T-cell (primary cell): Measurements from ENCODE around the gene FRMD1. TPM values are rescaled to one million over a fixed set of nuclear protein-coding genes. Genes with fewer than 3 reads are reported as not detected.

Experiments used
- ATAC-seq, 4 experiments: fragments of 200-7000 bp in 3 of 4; fragments of 150-1000 bp in 1 of 4; cut with Tn5 transposase; replicated peaks in 1 of 4; 1 replicate in 3 of 4; 2 replicates in 1 of 4; pipeline ENCODE4 v1.10.0; 2021; ENCODE audit warnings: moderate library complexity in 3 of 4, mild to moderate bottlenecking in 2 of 4, moderate number of reproducible peaks in 1 of 4
- CTCF ChIA-PET, 2 donors: fragments of 300-600 bp; sonication (Branson Sonifier 250); formaldehyde crosslinking; loops; one replicate each; lab custom pipeline; 2022; ENCODE audit warnings: antibody characterized with exemption in 2 of 2; lab: Charles Lee
- POLR2A ChIA-PET, 2 donors: fragments of 300-600 bp; sonication (Branson Sonifier 250); formaldehyde crosslinking; loops; one replicate each; lab custom pipeline; 2022; ENCODE audit warnings: antibody characterized with exemption in 2 of 2; lab: Charles Lee
- DNase-seq, 35 experiments: peaks; one replicate each; pipeline versions ENCODE4 v3.0.0 to v3.0.0-alpha.2; 2013 to 2023
- H3K27ac ChIP-seq: one replicate; pipeline ENCODE4 v1.5.1; 2013; ENCODE audit warnings: low read length
- H3K27me3 ChIP-seq, 2 experiments: replicated peaks in 1 of 2; 1 replicate in 1 of 2; 2 replicates in 1 of 2; pipeline versions ENCODE4 v1.6.1 to v1.7.0; 2013; ENCODE audit warnings: low read length in 1 of 2, mixed read lengths in 1 of 2; ENCODE audit not compliant: control insufficient read depth in 2 of 2, insufficient read depth in 2 of 2; ENCODE audit errors: extremely low read depth in 1 of 2
- H3K36me3 ChIP-seq, 2 donors: 1 replicate in 1 of 2; 2 replicates in 1 of 2; pipeline versions ENCODE4 v1.6.1 to v1.7.0; 2013; ENCODE audit warnings: low read length in 1 of 2; ENCODE audit not compliant: control insufficient read depth in 2 of 2, insufficient read depth in 1 of 2; ENCODE audit errors: extremely low read depth in 1 of 2
- H3K4me1 ChIP-seq, 2 experiments: 1 replicate in 1 of 2; 2 replicates in 1 of 2; pipeline versions ENCODE4 v1.6.1 to v1.7.0; 2013; ENCODE audit warnings: low read length in 2 of 2, mixed read lengths in 1 of 2; ENCODE audit not compliant: insufficient read depth in 2 of 2, control insufficient read depth in 1 of 2; ENCODE audit errors: extremely low read depth in 1 of 2
- H3K4me3 ChIP-seq, 2 donors: 1 replicate in 1 of 2; 2 replicates in 1 of 2; pipeline versions ENCODE4 v1.5.1 to v1.7.0; 2013; ENCODE audit warnings: mild to moderate bottlenecking in 2 of 2, low read length in 1 of 2, moderate library complexity in 1 of 2; ENCODE audit not compliant: control insufficient read depth in 1 of 2; ENCODE audit errors: extremely low read depth in 1 of 2
- H3K9me3 ChIP-seq: 2 replicates; pipeline ENCODE4 v1.7.0; 2013
- H3K27ac Mint-ChIP-seq, 2 donors: one replicate each; pipeline ENCODE4 v1.8.0; 2020 to 2021; ENCODE audit warnings: mild to moderate bottlenecking in 2 of 2, mixed read lengths in 2 of 2
- H3K27me3 Mint-ChIP-seq, 2 donors: one replicate each; pipeline ENCODE4 v1.8.0; 2021 to 2022; ENCODE audit warnings: mixed read lengths in 2 of 2
- H3K36me3 Mint-ChIP-seq: one replicate; pipeline ENCODE4 v1.8.0; 2021; ENCODE audit warnings: mixed read lengths
- H3K4me1 Mint-ChIP-seq, 3 donors: one replicate each; pipeline ENCODE4 v1.8.0; 2020 to 2022; ENCODE audit warnings: mixed read lengths in 3 of 3, mild to moderate bottlenecking in 1 of 3
- H3K4me3 Mint-ChIP-seq, 3 donors: one replicate each; pipeline ENCODE4 v1.8.0; 2020 to 2022; ENCODE audit warnings: mild to moderate bottlenecking in 3 of 3, mixed read lengths in 3 of 3, moderate library complexity in 3 of 3
- H3K9me3 Mint-ChIP-seq, 3 donors: one replicate each; pipeline ENCODE4 v1.8.0; 2020 to 2022; ENCODE audit warnings: mixed read lengths in 3 of 3
- WGBS: methylation state at CpG from one replicate; pipeline ENCODE4 v1.1.5; 2013; ENCODE audit warnings: missing lambda C conversion rate; ENCODE audit not compliant: insufficient coverage; 5-methylcytosine and 5-hydroxymethylcytosine counted together
- total RNA-seq, 35 experiments: library from RNA in 6 of 35; stranded (reverse) in 6 of 35; fragments of 120-200 nt in 1 of 35; gene quantifications; one replicate each; pipeline versions ENCODE4 v1.2.1 to v1.2.4 and lab custom pipeline; 2013 to 2026

FRMD1 gene
- total RNA-seq, 5 donors from 2014 or later (not counting 1 experiment from before 2014, with no cell fraction given), result not detected

DNA sequence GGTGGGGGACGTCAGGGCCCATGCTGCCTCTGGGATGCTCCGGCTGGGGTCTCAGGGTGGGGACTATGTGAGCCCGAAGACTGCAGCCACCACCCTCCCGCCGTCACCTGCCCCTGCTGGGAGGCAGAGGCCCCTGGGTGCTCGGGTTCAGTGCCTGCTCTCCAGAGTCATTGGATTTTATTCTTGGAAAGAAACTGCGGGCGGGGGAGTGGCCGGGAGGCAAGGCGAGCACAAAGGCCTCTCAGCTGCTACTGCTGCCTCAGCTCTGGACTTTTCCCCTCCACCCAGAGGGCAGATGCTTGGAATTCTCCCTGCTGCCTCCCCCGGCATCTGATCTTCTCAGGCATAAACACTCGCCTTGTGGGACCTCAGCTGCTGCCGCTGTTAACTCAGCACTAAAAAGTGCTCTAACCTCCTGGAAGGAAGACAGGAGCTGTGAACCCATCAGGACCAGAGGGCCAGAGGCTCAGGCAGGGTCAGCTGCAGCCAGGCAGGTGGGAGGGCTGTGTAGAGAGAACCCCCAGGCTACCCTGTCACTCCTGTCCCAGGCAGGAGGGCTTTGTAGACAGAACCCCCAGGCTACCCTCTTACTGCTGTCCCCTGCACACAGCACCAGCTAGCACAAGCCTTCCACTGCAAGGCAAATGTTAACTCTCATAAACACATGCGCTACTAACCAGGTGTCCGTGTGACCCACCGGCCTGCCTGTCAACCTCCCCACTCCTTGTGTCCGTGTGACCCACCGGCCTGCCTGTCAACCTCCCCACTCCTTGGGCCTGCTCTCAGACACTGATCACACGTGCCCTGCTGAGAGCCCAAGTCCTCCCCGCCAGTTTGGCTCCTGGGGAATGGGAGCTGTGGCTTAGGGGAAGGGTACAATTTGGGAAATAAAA, 9.4 kb upstream of the FRMD1 start:
- ATAC-seq (no peak), DNase-seq (no peak)
- Mint-ChIP-seq H3K36me3 (no peaks in the 10 kb centered on the region), H3K27ac (no peak overlapping the region), H3K9me3 (peaks cover 0 to 7% (median 2%) of the 10 kb centered on the region in 3 donors), H3K4me3 (no peak overlapping the region), H3K27me3 (no peaks in the 10 kb centered on the region), H3K4me1 (no peaks in the 10 kb centered on the region)
- CTCF ChIA-PET, result no interaction called here
- Histone ChIP-seq H3K36me3 (no peaks in the 10 kb centered on the region), H3K9me3 (no peaks in the 10 kb centered on the region), H3K4me3 (no peak overlapping the region), H3K27ac (no peak overlapping the region), H3K4me1 (no peaks in the 10 kb centered on the region), H3K27me3 (peaks cover 0 to 20% of the 10 kb centered on the region in 2 experiments)
- POLR2A ChIA-PET, result no interaction called here
- 75% methylated on average over 18 of the region's 20 CpGs for WGBS

DNA sequence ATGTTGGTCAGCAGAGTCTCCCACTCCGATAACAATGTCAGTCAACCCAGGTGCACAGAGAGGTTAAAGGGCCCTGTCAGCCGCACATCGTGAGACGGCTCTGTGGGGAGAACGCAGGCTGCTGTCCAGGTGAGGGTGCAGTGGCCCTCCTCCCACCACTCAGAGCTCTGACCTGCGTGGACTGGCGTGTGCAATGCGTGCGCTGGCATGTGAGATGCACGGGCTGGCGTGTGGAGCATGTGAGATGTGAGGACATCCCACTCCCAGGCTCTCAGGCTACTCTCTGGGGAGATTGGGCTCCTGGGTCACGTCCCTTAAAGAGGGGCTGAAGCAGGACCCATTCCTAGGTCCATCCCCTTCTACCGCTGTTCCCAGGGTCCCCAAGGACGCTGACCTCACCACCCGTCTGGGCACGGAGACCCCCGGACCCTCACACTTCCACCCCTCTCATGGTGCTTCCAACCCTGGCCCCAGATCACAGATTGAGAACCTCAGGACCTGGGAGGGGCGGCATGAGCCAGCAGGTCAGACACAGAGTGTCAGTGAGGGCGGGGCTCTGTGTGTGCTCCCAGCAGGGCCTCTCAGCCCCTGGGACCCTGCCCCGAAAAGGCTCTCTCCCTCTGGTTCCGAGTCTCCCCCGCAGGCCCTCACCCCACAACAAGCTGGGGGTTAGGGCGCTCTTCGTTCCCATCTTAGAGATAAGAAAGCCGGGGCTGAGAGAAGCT, 8.6 kb upstream of the FRMD1 start:
- no peaks in the 10 kb centered on the region for H3K27me3 Mint-ChIP-seq
- 78% methylated on average over 14 of the region's 25 CpGs for WGBS
- no peak overlapping the region for H3K4me3 Mint-ChIP-seq
- ATAC-seq (no peak), DNase-seq (no peak)
- ChIA-PET POLR2A (no interaction called here), CTCF (no interaction called here)
- Histone ChIP-seq H3K36me3 (no peaks in the 10 kb centered on the region), H3K27me3 (peaks cover 0 to 22% of the 10 kb centered on the region in 2 experiments), H3K4me1 (no peaks in the 10 kb centered on the region), H3K27ac (no peak overlapping the region), H3K4me3 (no peak overlapping the region), H3K9me3 (no peaks in the 10 kb centered on the region)
- H3K9me3 Mint-ChIP-seq, result peaks cover 0 to 4% (median 0%) of the 10 kb centered on the region in 3 donors
- no peak overlapping the region for H3K27ac Mint-ChIP-seq
- no peaks in the 10 kb centered on the region for H3K4me1 Mint-ChIP-seq
- H3K36me3 Mint-ChIP-seq, result no peaks in the 10 kb centered on the region

DNA sequence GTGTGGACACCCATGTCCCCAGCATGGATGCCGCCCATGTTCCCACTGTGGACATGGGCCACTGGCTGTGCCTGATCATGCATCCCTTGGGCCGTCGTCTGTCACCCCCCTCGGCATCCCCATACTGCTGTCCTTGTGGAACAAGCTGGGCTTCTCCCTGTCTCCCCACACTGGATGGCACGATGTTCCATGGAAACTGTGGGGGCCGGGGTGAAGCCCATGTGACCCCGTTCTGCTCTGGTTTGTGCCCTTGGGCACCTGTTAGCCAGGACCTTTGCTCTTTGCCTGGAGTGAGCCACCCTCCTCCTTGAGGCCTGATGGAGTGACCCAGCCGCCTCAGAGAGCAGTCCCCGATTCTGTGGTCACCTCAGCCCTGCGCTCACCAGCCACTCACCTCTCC, 7.6 kb upstream of the FRMD1 start:
- POLR2A ChIA-PET, result no interaction called here

DNA sequence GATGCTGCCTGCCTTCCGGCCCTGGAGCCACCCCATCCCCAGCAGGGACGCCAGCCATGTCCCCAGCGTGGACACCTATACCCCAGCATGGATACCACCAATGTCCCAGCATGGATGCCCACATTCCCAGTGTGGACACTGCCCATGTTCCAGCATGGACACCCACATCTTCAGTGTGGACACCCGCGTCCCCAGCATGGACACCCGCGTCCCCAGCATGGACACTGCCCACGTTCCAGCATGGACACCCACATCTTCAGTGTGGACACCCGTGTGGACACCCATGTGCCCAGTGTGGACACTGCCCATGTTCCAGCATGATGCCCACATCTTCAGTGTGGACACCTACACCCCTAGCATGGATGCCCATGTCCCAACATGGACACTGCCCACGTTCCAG, 7.1 kb upstream of the FRMD1 start:
- Mint-ChIP-seq H3K27ac (no peak overlapping the region), H3K9me3 (no peaks in the 10 kb centered on the region), H3K27me3 (no peaks in the 10 kb centered on the region), H3K4me1 (no peaks in the 10 kb centered on the region), H3K4me3 (no peak overlapping the region), H3K36me3 (no peaks in the 10 kb centered on the region)
- no peak overlapping the region for H3K4me3 ChIP-seq
- no peak for ATAC-seq
- H3K9me3 ChIP-seq, result no peaks in the 10 kb centered on the region
- WGBS, result 90% methylated on average over 10 of the region's 10 CpGs
- no peaks in the 10 kb centered on the region for H3K36me3 ChIP-seq
- ChIA-PET POLR2A (no interaction called here), CTCF (no interaction called here)
- no peak overlapping the region for H3K27ac ChIP-seq
- no peaks in the 10 kb centered on the region for H3K4me1 ChIP-seq
- DNase-seq, result no peak
- H3K27me3 ChIP-seq, result peaks cover 0 to 15% of the 10 kb centered on the region in 2 experiments

More for the DNA sequence above, 7.6 kb upstream of the FRMD1 start:
- Histone ChIP-seq H3K4me1 (no peaks in the 10 kb centered on the region), H3K36me3 (no peaks in the 10 kb centered on the region), H3K27ac (no peak overlapping the region), H3K27me3 (peaks cover 0 to 15% of the 10 kb centered on the region in 2 experiments), H3K4me3 (no peak overlapping the region), H3K9me3 (no peaks in the 10 kb centered on the region)
- DNase-seq (no peak), ATAC-seq (no peak)
- CTCF ChIA-PET, result no interaction called here
- H3K27me3 Mint-ChIP-seq, result no peaks in the 10 kb centered on the region
- H3K27ac Mint-ChIP-seq, result no peak overlapping the region
- H3K4me1 Mint-ChIP-seq, result no peaks in the 10 kb centered on the region
- WGBS, result 84% methylated on average over 9 of the region's 10 CpGs
- no peaks in the 10 kb centered on the region for H3K9me3 Mint-ChIP-seq
- no peaks in the 10 kb centered on the region for H3K36me3 Mint-ChIP-seq
- no peak overlapping the region for H3K4me3 Mint-ChIP-seq

DNA sequence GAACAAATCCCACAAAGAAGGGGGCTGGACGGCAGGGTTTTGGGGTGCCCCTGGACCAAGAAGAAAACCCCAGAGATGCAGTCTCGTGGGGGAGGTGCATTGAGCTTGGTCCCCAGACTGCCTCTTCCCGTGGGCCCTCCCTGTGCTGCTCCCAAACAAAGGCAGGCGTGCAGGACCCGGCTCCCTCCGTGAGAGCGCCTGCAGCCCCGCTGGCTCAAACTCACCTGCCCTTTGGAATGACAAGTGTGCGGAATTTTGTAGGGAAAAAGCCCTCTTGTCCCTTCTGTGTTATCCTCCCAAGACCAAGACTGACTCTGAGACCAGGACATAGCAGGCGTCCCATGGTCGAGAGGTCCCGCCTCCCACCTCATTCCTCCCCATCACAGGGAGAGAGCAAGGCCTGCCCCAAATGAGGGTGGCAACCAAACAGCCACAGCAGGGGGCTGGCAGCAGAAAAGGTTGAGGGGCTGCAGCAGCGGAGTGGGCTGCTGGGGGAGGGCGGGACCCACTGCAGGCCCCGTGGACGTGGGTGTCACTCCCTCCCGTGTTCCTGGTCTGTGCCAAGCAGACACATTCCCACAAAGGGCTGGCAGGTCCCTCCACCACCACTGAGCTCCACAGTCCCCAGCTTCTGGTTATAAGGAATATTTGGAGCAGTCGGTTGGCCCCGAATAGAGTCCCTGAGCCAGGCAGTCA, 5.6 kb upstream of the FRMD1 start:
- H3K27ac ChIP-seq, result no peak overlapping the region
- no peaks in the 10 kb centered on the region for H3K9me3 Mint-ChIP-seq
- no peak overlapping the region for H3K4me3 Mint-ChIP-seq
- ATAC-seq (no peak), DNase-seq (no peak)
- H3K4me3 ChIP-seq, result no peak overlapping the region
- H3K4me1 Mint-ChIP-seq, result no peaks in the 10 kb centered on the region
- POLR2A ChIA-PET, result no interaction called here
- WGBS, result 79% methylated on average over 9 of the region's 19 CpGs
- no peaks in the 10 kb centered on the region for H3K36me3 ChIP-seq
- no peaks in the 10 kb centered on the region for H3K36me3 Mint-ChIP-seq
- H3K9me3 ChIP-seq, result no peaks in the 10 kb centered on the region
- H3K27me3 Mint-ChIP-seq, result no peaks in the 10 kb centered on the region
- H3K4me1 ChIP-seq, result no peaks in the 10 kb centered on the region
- H3K27me3 ChIP-seq, result peaks cover 0 to 13% of the 10 kb centered on the region in 2 experiments
- CTCF ChIA-PET, result no interaction called here
- H3K27ac Mint-ChIP-seq, result no peak overlapping the region

DNA sequence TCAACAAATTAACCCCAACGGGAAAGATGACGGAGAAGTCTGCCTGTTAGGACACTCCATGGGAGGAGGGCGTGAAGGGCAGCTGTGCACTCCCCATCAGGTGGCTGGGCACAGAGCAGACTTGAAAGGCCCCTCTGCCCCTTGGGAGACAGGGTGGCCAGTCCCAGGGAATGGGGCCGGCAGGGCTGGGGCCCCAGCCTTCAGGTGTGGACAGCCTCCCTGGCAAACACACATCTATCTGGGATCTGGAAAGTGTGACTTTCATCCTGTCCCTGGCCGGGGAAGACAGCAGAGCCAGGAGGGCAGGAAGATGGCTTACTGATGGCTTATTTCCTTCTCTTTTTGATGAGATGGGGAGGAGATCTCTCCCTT, 4.5 kb upstream of the FRMD1 start:
- Histone ChIP-seq H3K36me3 (no peaks in the 10 kb centered on the region), H3K4me3 (no peak overlapping the region), H3K27me3 (peaks cover 0 to 17% of the 10 kb centered on the region in 2 experiments), H3K9me3 (no peaks in the 10 kb centered on the region), H3K4me1 (no peaks in the 10 kb centered on the region), H3K27ac (no peak overlapping the region)
- ChIA-PET CTCF (no interaction called here), POLR2A (no interaction called here)
- DNase-seq (no peak), ATAC-seq (no peak)
- Mint-ChIP-seq H3K9me3 (no peaks in the 10 kb centered on the region), H3K4me3 (no peak overlapping the region), H3K27me3 (no peaks in the 10 kb centered on the region), H3K27ac (no peak overlapping the region), H3K4me1 (no peaks in the 10 kb centered on the region), H3K36me3 (no peaks in the 10 kb centered on the region)
- WGBS, result 81% methylated on average over 3 of the region's 5 CpGs
